SW 1271 (cell line): ENCODE data around the gene ICE1.
"Not testable (repeated sequence)": the region's sequence is repeated elsewhere in the genome, so short reads cannot be mapped to it uniquely, and the experiment has no call there.

Experiments used
- DNase-seq, 2 experiments: peaks; one replicate each; lab custom pipeline; 2025; lab: John Stamatoyannopoulos, UW

The ICE1 gene

DNA sequence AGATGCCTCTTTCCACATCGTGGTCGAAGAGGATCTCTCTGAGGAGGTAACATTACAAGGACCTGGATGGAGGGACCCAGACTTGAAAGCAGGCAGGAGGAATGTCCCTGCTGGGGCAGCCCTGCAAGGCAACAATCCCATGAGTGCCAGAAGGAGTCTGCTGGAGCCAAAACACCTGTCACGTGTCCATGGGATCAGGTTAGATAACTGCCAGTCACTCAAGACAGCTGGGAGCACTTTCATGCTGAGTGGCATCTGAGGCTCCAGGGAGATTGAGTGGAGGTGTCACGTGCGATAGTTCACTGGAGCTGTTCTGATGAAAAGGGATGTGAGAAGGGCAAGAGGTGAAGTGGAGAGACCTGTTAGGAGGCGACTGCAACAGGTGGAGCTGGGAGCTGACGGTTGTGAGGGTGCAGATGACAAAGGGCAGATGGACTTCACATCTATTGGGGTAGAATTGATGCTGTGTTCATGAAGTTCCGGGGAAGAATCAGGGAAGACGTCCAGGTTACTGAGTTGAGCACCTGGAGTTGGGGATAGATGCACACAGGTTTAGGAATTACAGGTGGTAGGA lies 68.4 kb downstream of the ICE1 start:
- no peak for DNase-seq

- DNase-seq: peak in 1 of 2 experiments; percentile 71
Measured at GRCh38 chr5:5492087-5492933, 69.8 kb downstream of the ICE1 start.

DNA sequence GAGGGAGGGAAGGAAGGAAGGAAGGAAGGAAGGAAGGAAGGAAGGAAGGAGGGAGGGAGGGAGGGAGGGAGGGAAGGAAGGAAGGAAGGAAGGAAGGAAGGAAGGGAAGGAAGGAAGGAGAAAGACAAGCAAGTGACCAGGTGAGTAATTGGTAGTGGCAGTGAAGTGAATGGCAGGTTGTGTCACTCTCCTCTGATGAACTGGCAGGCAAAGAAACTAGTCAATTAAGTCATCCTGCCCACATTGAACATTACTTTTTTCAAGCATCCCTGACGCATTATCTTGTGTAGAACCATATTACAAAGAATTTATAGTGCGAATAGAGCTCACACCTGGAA lies 70.4 kb downstream of the ICE1 start:
- not testable (repeated sequence) for DNase-seq

GRCh38 chr5:5494489-5495402 lies 72.3 kb downstream of the ICE1 start:
- DNase-seq: no peak

- peak in 1 of 2 experiments; percentile 18 for DNase-seq
Measured at GRCh38 chr5:5497152-5497788, 74.8 kb downstream of the ICE1 start.

DNA sequence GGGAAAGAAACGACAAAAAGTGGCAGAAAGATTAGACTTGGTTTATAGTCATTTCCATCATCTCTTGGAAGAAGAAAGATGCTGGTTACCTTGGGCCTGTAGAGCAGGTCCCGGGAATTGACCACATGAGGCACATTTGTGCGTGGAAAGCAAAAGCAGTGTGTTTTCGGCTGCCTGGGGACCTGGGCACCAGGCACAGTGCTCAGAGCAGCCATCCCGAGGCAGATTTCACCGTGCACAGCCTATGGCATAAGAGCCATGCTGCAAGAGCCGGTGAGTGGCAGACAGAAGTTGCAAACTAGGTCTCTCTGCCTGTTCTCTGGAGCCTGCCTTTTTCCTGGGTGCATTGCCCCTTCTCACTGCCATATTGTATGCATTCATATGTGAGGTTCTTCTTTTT lies 77.0 kb downstream of the ICE1 start:
- DNase-seq: no peak

- no peak for DNase-seq
Measured at GRCh38 chr5:5504325-5504724, 81.8 kb downstream of the ICE1 start.

DNA sequence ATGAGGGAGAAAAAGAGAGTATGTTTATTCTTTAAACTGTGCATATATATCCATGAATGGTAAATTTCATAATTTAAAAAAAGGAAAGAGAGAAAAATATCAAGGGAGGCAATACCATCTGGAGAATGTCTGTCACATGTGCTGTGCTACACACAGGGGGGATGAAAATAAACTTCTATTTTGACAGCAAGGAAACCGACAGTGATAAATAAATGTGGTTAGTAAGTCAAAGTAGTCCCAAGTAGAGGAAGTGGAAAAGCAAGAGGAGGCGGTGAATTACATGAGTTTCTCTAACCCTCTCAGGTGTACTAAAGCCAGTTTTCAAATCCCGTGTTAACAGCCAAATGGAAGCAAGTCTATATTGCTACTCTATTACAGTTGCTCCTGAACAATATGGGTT lies 83.3 kb downstream of the ICE1 start:
- no peak for DNase-seq

GRCh38 chr5:5508391-5508790 lies 85.9 kb downstream of the ICE1 start:
- no peak for DNase-seq

DNA sequence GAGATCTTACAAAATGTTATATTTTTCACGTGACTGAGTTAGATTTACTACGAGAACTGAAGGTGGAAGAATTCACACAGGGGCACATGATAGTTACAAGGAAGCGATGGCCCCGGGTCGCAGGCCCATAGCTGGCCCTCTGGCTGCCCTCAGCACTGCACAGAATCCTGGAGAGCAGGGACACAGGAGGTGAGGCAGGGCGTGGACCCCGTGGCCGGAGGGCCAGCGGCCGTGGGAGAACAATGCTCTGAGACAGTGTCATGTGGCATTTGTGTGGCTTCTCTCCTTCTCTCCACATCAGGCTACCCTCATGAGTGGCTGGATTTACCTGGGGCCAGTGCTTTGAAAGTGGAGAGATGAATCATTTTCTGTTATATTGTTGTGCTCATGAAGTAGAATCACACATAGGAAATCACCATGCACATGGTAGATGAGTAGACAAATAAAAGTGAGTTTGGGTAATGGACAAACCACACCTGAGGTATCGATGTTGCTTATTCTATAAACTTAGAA lies 89.5 kb downstream of the ICE1 start:
- no peak for DNase-seq

DNA sequence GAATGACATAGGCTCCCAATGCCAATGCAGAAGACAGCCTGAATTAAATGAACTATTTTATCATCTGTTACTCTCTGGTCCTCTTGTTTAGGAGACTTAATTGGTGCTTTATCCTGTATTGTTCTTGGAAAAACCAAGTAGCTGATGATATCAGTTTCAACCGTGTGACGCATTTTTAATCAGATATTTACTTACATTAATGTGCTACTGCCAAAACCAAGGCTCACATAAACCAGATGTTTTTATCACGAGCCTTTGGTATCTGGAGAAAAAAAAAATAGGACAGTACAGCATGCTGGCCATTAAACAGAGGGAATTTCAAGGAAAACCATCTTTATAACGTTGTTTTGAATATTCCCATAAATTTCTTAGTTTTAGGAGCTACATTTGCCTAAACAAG lies 90.1 kb downstream of the ICE1 start:
- DNase-seq: no peak

GRCh38 chr5:5520622-5521021 lies 98.1 kb downstream of the ICE1 start:
- DNase-seq: not testable (repeated sequence)

DNA sequence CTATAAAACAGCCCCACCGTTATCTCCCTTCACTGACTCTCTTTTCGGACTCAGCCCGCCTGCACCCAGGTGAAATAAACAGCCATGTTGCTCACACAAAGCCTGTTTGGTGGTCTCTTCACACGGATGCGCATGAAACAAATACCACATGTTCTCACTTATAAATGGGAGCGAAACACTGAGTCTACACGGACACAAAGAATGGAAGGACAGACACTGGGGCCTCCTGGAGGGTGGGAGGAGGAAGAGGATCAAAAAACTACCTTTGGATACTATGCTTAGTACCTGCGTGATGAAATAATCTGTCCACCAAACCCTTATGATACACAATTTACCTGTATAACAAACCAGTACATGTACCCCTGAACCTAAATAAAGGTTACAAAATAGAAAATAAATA lies 98.6 kb downstream of the ICE1 start:
- no peak for DNase-seq

DNA sequence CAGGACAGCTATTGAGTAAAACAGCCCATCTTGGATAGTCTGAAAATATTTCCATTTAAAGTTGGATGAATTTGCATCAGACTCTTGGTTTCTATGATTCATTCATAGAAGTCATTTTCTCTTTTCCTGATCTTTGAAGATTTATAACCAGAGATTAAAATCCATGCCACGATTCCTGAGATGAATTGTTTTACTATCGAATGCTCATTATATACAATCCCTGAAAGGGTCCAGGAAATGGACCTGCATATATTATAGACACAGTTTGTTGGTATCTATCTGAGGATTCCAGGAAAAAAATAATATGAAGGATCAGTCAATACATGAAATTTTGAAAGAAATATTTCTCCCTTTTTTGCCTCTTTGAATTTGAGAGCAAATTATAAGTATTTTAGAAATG lies 99.0 kb downstream of the ICE1 start:
- DNase-seq: no peak

GRCh38 chr5:5522336-5522735 lies 99.9 kb downstream of the ICE1 start:
- no peak for DNase-seq

- DNase-seq: peak in 1 of 2 experiments; percentile 12
Measured at GRCh38 chr5:5523066-5523505, 100.6 kb downstream of the ICE1 start.

- DNase-seq: no peak
Measured at GRCh38 chr5:5524327-5524726, 101.8 kb downstream of the ICE1 start.

- no peak for DNase-seq
Measured at GRCh38 chr5:5531371-5531770, 108.9 kb downstream of the ICE1 start.

GRCh38 chr5:5532306-5533076 lies 110.0 kb downstream of the ICE1 start:
- no peak for DNase-seq

GRCh38 chr5:5533927-5534326 lies 111.5 kb downstream of the ICE1 start:
- DNase-seq: no peak

- DNase-seq: no peak
Measured at GRCh38 chr5:5534333-5534732, 111.9 kb downstream of the ICE1 start.
